Large intestine (tissue), 3 donors: ENCODE results near the gene NRG2. TPM values are rescaled to one million over a fixed set of nuclear protein-coding genes. Genes with fewer than 3 reads are reported as not detected.

Source experiments
- DNase-seq, 2 donors: peaks; one replicate each; pipeline versions ENCODE4 v3.0.0 to v3.0.0-alpha.2; 2013
- H3K27ac ChIP-seq: one replicate; pipeline ENCODE4 v1.5.1; 2013; ENCODE audit warnings: low read length
- H3K27me3 ChIP-seq: 2 replicates; pipeline ENCODE4 v1.6.1; 2013; ENCODE audit warnings: low read length; ENCODE audit not compliant: control insufficient read depth, insufficient read depth
- H3K36me3 ChIP-seq: 2 replicates; pipeline ENCODE4 v1.6.1; 2013; ENCODE audit warnings: low read length; ENCODE audit not compliant: control insufficient read depth, insufficient read depth
- H3K4me1 ChIP-seq: one replicate; pipeline ENCODE4 v1.6.1; 2013; ENCODE audit warnings: low read length; ENCODE audit not compliant: control insufficient read depth, insufficient read depth
- H3K4me3 ChIP-seq: one replicate; pipeline ENCODE4 v1.5.1; 2013; ENCODE audit warnings: low read length
- H3K9me3 ChIP-seq: one replicate; pipeline ENCODE4 v1.6.1; 2013; ENCODE audit warnings: mild to moderate bottlenecking, low read depth, low read length, moderate library complexity; ENCODE audit not compliant: control insufficient read depth
- WGBS: methylation state at CpG from one replicate; pipeline ENCODE4 v1.1.5; 2013; ENCODE audit warnings: low lambda C conversion rate; ENCODE audit not compliant: insufficient coverage; 5-methylcytosine and 5-hydroxymethylcytosine counted together
- polyA plus RNA-seq: library from polyadenylated mRNA; unstranded; fragments of 120-200 nt; gene quantifications from one replicate; pipeline ENCODE4 v1.2.1, GENCODE V29; 2013

Gene NRG2
- polyA plus RNA-seq, 1 donor: 1.1 TPM

GRCh38 chr5:139864716-139865483 lies 178.2 kb downstream of the NRG2 start:
- Histone ChIP-seq H3K27me3 (peaks cover 31% of the 10 kb centered on the region), H3K9me3 (no peaks in the 10 kb centered on the region), H3K4me3 (no peak overlapping the region), H3K36me3 (no peaks in the 10 kb centered on the region), H3K4me1 (no peaks in the 10 kb centered on the region), H3K27ac (no peak overlapping the region)
- no CpG with 5 or more reads among the region's 12 CpGs for WGBS
- DNase-seq: no peak

- H3K9me3 ChIP-seq: no peaks in the 10 kb centered on the region
- H3K27ac ChIP-seq: no peak overlapping the region
- H3K36me3 ChIP-seq: no peaks in the 10 kb centered on the region
- H3K4me1 ChIP-seq: no peaks in the 10 kb centered on the region
- no CpG with 5 or more reads among the region's 5 CpGs for WGBS
- H3K4me3 ChIP-seq: no peak overlapping the region
- peak; percentile 31 to 45 for DNase-seq
- H3K27me3 ChIP-seq: peaks cover 37% of the 10 kb centered on the region
These were observed 179.1 kb downstream of the NRG2 start for GRCh38 chr5:139863855-139864558.

GRCh38 chr5:139863361-139863760 lies 179.7 kb downstream of the NRG2 start:
- no CpG with 5 or more reads among the region's 9 CpGs for WGBS
- DNase-seq: no peak
- no peak overlapping the region for H3K27ac ChIP-seq
- H3K27me3 ChIP-seq: peaks cover 38% of the 10 kb centered on the region
- no peaks in the 10 kb centered on the region for H3K36me3 ChIP-seq
- no peak overlapping the region for H3K4me3 ChIP-seq
- H3K9me3 ChIP-seq: no peaks in the 10 kb centered on the region
- H3K4me1 ChIP-seq: no peaks in the 10 kb centered on the region

- no peak for DNase-seq
- no CpG with 5 or more reads among the region's 2 CpGs for WGBS
- no peak overlapping the region for H3K27ac ChIP-seq
These were observed 180.3 kb downstream of the NRG2 start for GRCh38 chr5:139862803-139863202.

GRCh38 chr5:139862313-139862712 lies 180.8 kb downstream of the NRG2 start:
- no CpG with 5 or more reads among the region's 2 CpGs for WGBS
- no peak overlapping the region for H3K4me3 ChIP-seq
- no peaks in the 10 kb centered on the region for H3K36me3 ChIP-seq
- no peaks in the 10 kb centered on the region for H3K9me3 ChIP-seq
- DNase-seq: no peak
- H3K4me1 ChIP-seq: no peaks in the 10 kb centered on the region
- H3K27me3 ChIP-seq: peaks cover 46% of the 10 kb centered on the region
- H3K27ac ChIP-seq: no peak overlapping the region

More at GRCh38 chr5:139862803-139863202, 180.3 kb downstream of the NRG2 start:
- no peaks in the 10 kb centered on the region for H3K36me3 ChIP-seq
- no peaks in the 10 kb centered on the region for H3K4me1 ChIP-seq
- peaks cover 43% of the 10 kb centered on the region for H3K27me3 ChIP-seq
- no peak overlapping the region for H3K4me3 ChIP-seq
- H3K9me3 ChIP-seq: no peaks in the 10 kb centered on the region

- H3K4me3 ChIP-seq: no peak overlapping the region
- H3K27me3 ChIP-seq: peaks cover 43% of the 10 kb centered on the region
- no peaks in the 10 kb centered on the region for H3K36me3 ChIP-seq
- no CpG with 5 or more reads among the region's 4 CpGs for WGBS
- H3K4me1 ChIP-seq: no peaks in the 10 kb centered on the region
- H3K9me3 ChIP-seq: no peaks in the 10 kb centered on the region
- H3K27ac ChIP-seq: no peak overlapping the region
- no peak for DNase-seq
These were observed 181.3 kb downstream of the NRG2 start for GRCh38 chr5:139861889-139862207.

GRCh38 chr5:139861021-139861888 lies 181.8 kb downstream of the NRG2 start:
- H3K4me1 ChIP-seq: no peaks in the 10 kb centered on the region
- H3K27me3 ChIP-seq: peaks cover 43% of the 10 kb centered on the region
- WGBS: no CpG with 5 or more reads among the region's 15 CpGs
- DNase-seq: no peak
- no peaks in the 10 kb centered on the region for H3K9me3 ChIP-seq
- no peak overlapping the region for H3K27ac ChIP-seq
- H3K4me3 ChIP-seq: no peak overlapping the region
- no peaks in the 10 kb centered on the region for H3K36me3 ChIP-seq

GRCh38 chr5:139859013-139859412 lies 184.1 kb downstream of the NRG2 start:
- H3K4me3 ChIP-seq: no peak overlapping the region
- no peaks in the 10 kb centered on the region for H3K36me3 ChIP-seq
- peaks cover 34% of the 10 kb centered on the region for H3K27me3 ChIP-seq
- no peaks in the 10 kb centered on the region for H3K4me1 ChIP-seq
- DNase-seq: no peak
- no peak overlapping the region for H3K27ac ChIP-seq
- H3K9me3 ChIP-seq: no peaks in the 10 kb centered on the region
- no CpG with 5 or more reads among the region's 2 CpGs for WGBS

- no peak for DNase-seq
- H3K36me3 ChIP-seq: no peaks in the 10 kb centered on the region
- H3K4me1 ChIP-seq: no peaks in the 10 kb centered on the region
- H3K27ac ChIP-seq: no peak overlapping the region
- H3K27me3 ChIP-seq: peaks cover 34% of the 10 kb centered on the region
- no peak overlapping the region for H3K4me3 ChIP-seq
- H3K9me3 ChIP-seq: no peaks in the 10 kb centered on the region
- WGBS: no CpG with 5 or more reads among the region's 4 CpGs
These were observed 186.4 kb downstream of the NRG2 start for GRCh38 chr5:139856714-139857113.

GRCh38 chr5:139855946-139856540 lies 187.1 kb downstream of the NRG2 start:
- no peak overlapping the region for H3K4me3 ChIP-seq
- no CpG with 5 or more reads among the region's 6 CpGs for WGBS
- no peak overlapping the region for H3K27ac ChIP-seq
- H3K36me3 ChIP-seq: no peaks in the 10 kb centered on the region
- DNase-seq: no peak
- peaks cover 30% of the 10 kb centered on the region for H3K27me3 ChIP-seq
- H3K4me1 ChIP-seq: no peaks in the 10 kb centered on the region
- H3K9me3 ChIP-seq: no peaks in the 10 kb centered on the region
